Stomach (tissue), 9 donors: ENCODE data around the gene EIF4G3. TPM values are rescaled to one million over a fixed set of nuclear protein-coding genes. Genes with fewer than 3 reads are reported as not detected.
"Not testable (repeated sequence)": the region's sequence is repeated elsewhere in the genome, so short reads cannot be mapped to it uniquely, and the experiment has no call there.

ENCODE experiments used
- DNase-seq, 2 donors: peaks; one replicate each; pipeline versions ENCODE4 v3.0.0 to v3.0.0-alpha.2; 2013 to 2019
- H3K27ac ChIP-seq, 5 donors: fragments of 200-600 bp in 4 of 5; sonication (generic) in 4 of 5; one replicate each; pipeline ENCODE4 v1.5.1; 2013 to 2019; ENCODE audit warnings: mild to moderate bottlenecking in 1 of 5, moderate library complexity in 1 of 5
- H3K27me3 ChIP-seq, 3 donors: fragments of 200-600 bp; sonication (generic); one replicate each; pipeline ENCODE4 v1.5.1; 2017 to 2019; ENCODE audit warnings: mixed run types in 1 of 3
- H3K36me3 ChIP-seq, 4 donors: fragments of 200-600 bp; sonication (generic); 1 replicate in 3 of 4; 2 replicates in 1 of 4; pipeline ENCODE4 v1.5.1; 2016 to 2019
- H3K4me1 ChIP-seq, 4 donors: fragments of 200-600 bp; sonication (generic); one replicate each; pipeline ENCODE4 v1.5.1; 2016 to 2019
- H3K4me3 ChIP-seq, 4 donors: fragments of 200-600 bp; sonication (generic) in 3 of 4; one replicate each; pipeline ENCODE4 v1.5.1; 2016 to 2019; ENCODE audit warnings: mild to moderate bottlenecking in 1 of 4
- H3K9me3 ChIP-seq, 4 donors: fragments of 200-600 bp; sonication (generic); one replicate each; pipeline ENCODE4 v1.5.1; 2016 to 2019
- EP300 ChIP-seq: sonication (generic); formaldehyde crosslinking; IDR thresholded peaks from one replicate; pipeline ENCODE4 v1.6.1; 2017; ENCODE audit warnings: antibody characterized with exemption
- POLR2A ChIP-seq, 4 donors: fragments of 450-650 bp; IDR thresholded peaks; one replicate each; pipeline ENCODE4 v1.6.1; 2016; ENCODE audit warnings: antibody characterized with exemption in 4 of 4, control low read depth in 2 of 4, mild to moderate bottlenecking in 1 of 4, moderate library complexity in 1 of 4
- POLR2AphosphoS5 ChIP-seq, 3 donors: sonication (generic); formaldehyde crosslinking; IDR thresholded peaks; one replicate each; pipeline ENCODE4 v1.6.1; 2016; ENCODE audit warnings: antibody characterized with exemption in 3 of 3
- WGBS, 5 donors: extraction: QIAGEN DNeasy Blood & Tissue Kit in 3 of 5; methylation state at CpG; one replicate each; pipeline versions ENCODE4 v1.1.5 to v1.1.7; 2013 to 2018; 5-methylcytosine and 5-hydroxymethylcytosine counted together
- intact Hi-C: fragments of 100-400 bp; cut with DNase I; formaldehyde crosslinking; loops from one replicate; pipeline ENCODE4 v1.15.1; 2023; ENCODE audit warnings: low total_unique reads
- polyA plus RNA-seq, 3 donors: library from polyadenylated mRNA; stranded (reverse); fragments of 200-250 nt; gene quantifications; one replicate each; pipeline ENCODE4 v1.2.3, GENCODE V29; 2013
- total RNA-seq, 5 donors: library from RNA; depleted of rRNA; stranded (reverse); fragments of >200 nt; gene quantifications; one replicate each; pipeline versions ENCODE4 v1.1.0 to v1.2.3, GENCODE V29; 2014 to 2016
- TF ChIP-seq, protein P1 (sequence below), 7 experiments: fragments of 450-650 bp in 4 of 7; fragments of 200-600 bp in 3 of 7; sonication (generic) in 3 of 7; IDR thresholded peaks; one replicate each; pipeline ENCODE4 v1.5.1; 2016 to 2019; ENCODE audit warnings: antibody characterized with exemption in 7 of 7, control low read depth in 2 of 7, mild to moderate bottlenecking in 1 of 7
- donor health status: healthy with polysubstance abuse.
- donor health status: Bipolar disorder and iron deficiency.
- donor health status: healthy.

EIF4G3 gene
- total and polyA plus RNA-seq, 8 donors, result 6.3 to 63.3 (median 44.7) TPM

DNA sequence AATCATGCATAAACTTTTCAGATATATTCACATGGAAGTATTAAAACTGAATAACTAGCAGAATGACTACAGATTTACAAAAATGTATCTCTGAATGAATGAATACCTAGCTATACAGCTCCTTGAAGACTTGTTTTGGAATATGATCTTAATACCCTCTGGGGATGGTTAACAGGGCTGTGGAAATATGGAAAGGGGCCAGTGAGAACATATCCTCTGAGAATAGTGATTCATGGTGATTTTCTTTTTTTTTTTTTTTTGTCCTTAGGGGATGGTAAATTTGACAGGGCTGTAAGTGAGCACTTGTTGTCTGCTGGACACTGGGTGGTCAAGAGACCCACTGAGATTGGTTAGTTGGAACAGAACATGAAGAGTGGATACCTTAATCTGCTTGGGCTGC is 308.9 kb downstream of the EIF4G3 start:
- peaks cover 0 to 15% (median 8%) of the 10 kb centered on the region in 4 donors for H3K4me1 ChIP-seq
- no peak for TF ChIP-seq POLR2A (IDR thresholded peaks at IDR 0.05)
- no peak for TF ChIP-seq EP300
- TF ChIP-seq, protein P1, sequence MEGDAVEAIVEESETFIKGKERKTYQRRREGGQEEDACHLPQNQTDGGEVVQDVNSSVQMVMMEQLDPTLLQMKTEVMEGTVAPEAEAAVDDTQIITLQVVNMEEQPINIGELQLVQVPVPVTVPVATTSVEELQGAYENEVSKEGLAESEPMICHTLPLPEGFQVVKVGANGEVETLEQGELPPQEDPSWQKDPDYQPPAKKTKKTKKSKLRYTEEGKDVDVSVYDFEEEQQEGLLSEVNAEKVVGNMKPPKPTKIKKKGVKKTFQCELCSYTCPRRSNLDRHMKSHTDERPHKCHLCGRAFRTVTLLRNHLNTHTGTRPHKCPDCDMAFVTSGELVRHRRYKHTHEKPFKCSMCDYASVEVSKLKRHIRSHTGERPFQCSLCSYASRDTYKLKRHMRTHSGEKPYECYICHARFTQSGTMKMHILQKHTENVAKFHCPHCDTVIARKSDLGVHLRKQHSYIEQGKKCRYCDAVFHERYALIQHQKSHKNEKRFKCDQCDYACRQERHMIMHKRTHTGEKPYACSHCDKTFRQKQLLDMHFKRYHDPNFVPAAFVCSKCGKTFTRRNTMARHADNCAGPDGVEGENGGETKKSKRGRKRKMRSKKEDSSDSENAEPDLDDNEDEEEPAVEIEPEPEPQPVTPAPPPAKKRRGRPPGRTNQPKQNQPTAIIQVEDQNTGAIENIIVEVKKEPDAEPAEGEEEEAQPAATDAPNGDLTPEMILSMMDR (IDR thresholded peaks at IDR 0.05), result no peak
- TF ChIP-seq POLR2AphosphoS5 (IDR thresholded peaks at IDR 0.05), result no peak
- H3K9me3 ChIP-seq, result no peaks in the 10 kb centered on the region
- H3K36me3 ChIP-seq, result peaks cover 12 to 24% (median 22%) of the 10 kb centered on the region in 4 donors
- DNase-seq, result no peak
- peak overlapping the region in 1 of 5 donors; percentile 27 for H3K27ac ChIP-seq
- no peak overlapping the region for H3K4me3 ChIP-seq
- intact Hi-C loops, result no loop called here
- no peaks in the 10 kb centered on the region for H3K27me3 ChIP-seq

DNA sequence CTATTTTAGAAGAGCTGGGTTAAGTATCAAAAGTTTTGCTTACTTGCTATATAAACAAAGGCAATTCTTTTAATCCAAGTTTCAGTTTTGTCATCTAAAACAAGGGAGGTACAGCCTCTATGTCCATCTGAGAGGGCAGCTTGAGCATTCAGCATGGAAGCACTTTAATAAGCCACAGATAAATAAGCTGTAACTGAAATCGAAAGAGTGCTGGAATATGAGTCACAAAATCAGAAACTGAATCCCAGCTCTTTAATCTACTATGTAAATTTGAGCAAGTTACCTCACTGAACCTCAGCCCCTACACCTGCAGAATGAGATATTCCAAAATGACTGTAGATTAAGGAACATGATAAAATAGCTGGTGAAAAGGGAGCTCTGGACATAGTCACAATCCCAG is 309.6 kb downstream of the EIF4G3 start:
- peaks cover 0 to 15% (median 8%) of the 10 kb centered on the region in 4 donors for H3K4me1 ChIP-seq
- TF ChIP-seq POLR2A (IDR thresholded peaks at IDR 0.05), result no peak
- peak in 1 of 3 donors; percentile 22 for TF ChIP-seq POLR2AphosphoS5 (IDR thresholded peaks at IDR 0.05)
- TF ChIP-seq, protein P1 (IDR thresholded peaks at IDR 0.05), result no peak
- intact Hi-C loops, result no loop called here
- H3K27me3 ChIP-seq, result no peaks in the 10 kb centered on the region
- H3K36me3 ChIP-seq, result peaks cover 16 to 32% (median 30%) of the 10 kb centered on the region in 4 donors
- peak in 1 of 2 donors; percentile 22 for DNase-seq
- H3K4me3 ChIP-seq, result no peak overlapping the region
- WGBS, 5 donors, result 18 to 34% (median 31%) methylated on average over 1 of the region's 1 CpG
- peak overlapping the region in 2 of 5 donors; percentile 16 to 27 for H3K27ac ChIP-seq
- H3K9me3 ChIP-seq, result no peaks in the 10 kb centered on the region

DNA sequence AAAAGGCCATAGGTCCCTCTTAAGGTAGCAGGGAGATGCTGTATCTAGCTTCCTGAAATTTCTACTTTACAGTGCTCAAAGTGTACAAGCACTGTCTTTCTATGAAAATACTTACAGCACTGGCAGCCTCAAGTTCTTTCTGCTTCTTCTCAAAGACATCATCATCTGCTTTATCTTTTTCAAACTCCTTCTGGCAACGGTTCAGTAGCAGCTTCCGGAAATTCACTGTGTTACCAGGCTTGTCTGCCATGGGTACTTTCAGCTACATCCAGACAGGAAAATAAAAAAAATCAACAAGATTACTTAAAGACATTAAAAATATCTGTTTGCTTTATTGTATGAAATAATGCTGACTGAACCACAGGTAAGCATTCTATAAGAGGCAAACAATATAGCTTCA is 311.7 kb downstream of the EIF4G3 start:
- 83 to 93% (median 89%) methylated on average over 2 of the region's 2 CpGs for WGBS, 5 donors
- H3K4me3 ChIP-seq, result no peak overlapping the region

GRCh38 chr1:20854529-20854928 is 322.2 kb downstream of the EIF4G3 start:
- Histone ChIP-seq H3K4me1 (no peaks in the 10 kb centered on the region), H3K4me3 (no peak overlapping the region), H3K27me3 (no peaks in the 10 kb centered on the region), H3K36me3 (peaks cover 26 to 98% (median 95%) of the 10 kb centered on the region in 4 donors), H3K9me3 (no peaks in the 10 kb centered on the region), H3K27ac (no peak overlapping the region)
- 95 to 99% (median 98%) methylated on average over 4 of the region's 4 CpGs for WGBS, 5 donors
- intact Hi-C loops, result no loop called here
- DNase-seq, result no peak
- TF ChIP-seq POLR2A (IDR thresholded peaks at IDR 0.05) (no peak), POLR2AphosphoS5 (IDR thresholded peaks at IDR 0.05) (no peak), EP300 (no peak)
- TF ChIP-seq, protein P1 (IDR thresholded peaks at IDR 0.05), result no peak

More for the DNA sequence above, 311.7 kb downstream of the EIF4G3 start:
- DNase-seq, result no peak
- H3K4me1 ChIP-seq, result peaks cover 0 to 15% (median 8%) of the 10 kb centered on the region in 4 donors
- no peak overlapping the region for H3K27ac ChIP-seq
- TF ChIP-seq, protein P1 (IDR thresholded peaks at IDR 0.05), result no peak
- no peak for TF ChIP-seq POLR2AphosphoS5 (IDR thresholded peaks at IDR 0.05)
- H3K9me3 ChIP-seq, result no peaks in the 10 kb centered on the region
- peaks cover 29 to 53% (median 50%) of the 10 kb centered on the region in 4 donors for H3K36me3 ChIP-seq
- intact Hi-C loops, result no loop called here
- H3K27me3 ChIP-seq, result no peaks in the 10 kb centered on the region

GRCh38 chr1:20851791-20852190 is 324.9 kb downstream of the EIF4G3 start:
- intact Hi-C loops, H3K9me3 ChIP-seq, H3K27ac ChIP-seq, H3K27me3 ChIP-seq, H3K4me3 ChIP-seq, DNase-seq: not testable (repeated sequence)
- Histone ChIP-seq H3K4me1 (peaks cover 0 to 13% (median 0%) of the 10 kb centered on the region in 4 donors), H3K36me3 (peaks cover 18 to 97% (median 85%) of the 10 kb centered on the region in 4 donors)
- 82 to 93% (median 83%) methylated on average over 8 of the region's 8 CpGs for WGBS, 5 donors
